K562 (cell line): ENCODE measurements around the gene CD52. TPM values are rescaled to one million over a fixed set of nuclear protein-coding genes. Genes with fewer than 3 reads are reported as not detected.
A peak's percentile ranks its signal among the peaks of the same experiment; 100 is the strongest.

Experiments
- CBFA2T3 ChIP-seq: fragments of 450-650 bp; IDR thresholded peaks from 2 replicates; pipeline ENCODE4 v1.6.1; 2017
- EGR1 ChIP-seq: fragments of 450-650 bp; conservative IDR thresholded peaks from 2 replicates; pipeline ENCODE4 v1.6.1; 2017; ENCODE audit warnings: mild to moderate bottlenecking
- HMGN3 ChIP-seq: IDR thresholded peaks from 2 replicates; pipeline ENCODE4 v1.6.1; 2011; ENCODE audit warnings: borderline replicate concordance, low read depth, mild to moderate bottlenecking, mixed read lengths, low read length; ENCODE audit not compliant: insufficient read length; ENCODE audit errors: extremely low read depth
- KDM1A ChIP-seq, 2 experiments: fragments of 450-650 bp; IDR thresholded peaks; 2 replicates each; pipeline ENCODE4 v1.6.1; 2016; ENCODE audit warnings: mild to moderate bottlenecking in 2 of 2
- KLF10 ChIP-seq: fragments of 250-450 bp; sonication (Bioruptor Pico); IDR thresholded peaks from 2 replicates; pipeline ENCODE4 v1.6.1; 2021; ENCODE audit warnings: matching md5 sums
- LEF1 ChIP-seq: fragments of 450-650 bp; IDR thresholded peaks from 2 replicates; pipeline ENCODE4 v1.6.1; 2016; ENCODE audit warnings: mild to moderate bottlenecking
- MYC ChIP-seq, 2 experiments: fragments of 250-450 bp in 1 of 2; sonication (Bioruptor Pico) in 1 of 2; IDR thresholded peaks; 2 replicates each; pipeline versions ENCODE4 v1.5.1 to v1.6.1; 2012 to 2021; ENCODE audit warnings: low read depth in 2 of 2, borderline replicate concordance in 1 of 2, improper control_type of control experiment in 1 of 2, low read length in 1 of 2, mild to moderate bottlenecking in 1 of 2, moderate library complexity in 1 of 2
- PHTF2 ChIP-seq: fragments of 250-450 bp; sonication (Bioruptor Pico); IDR thresholded peaks from 2 replicates; pipeline ENCODE4 v1.5.0; 2021; ENCODE audit warnings: mild to moderate bottlenecking
- RBFOX2 ChIP-seq: fragments of 200-400 bp; formaldehyde crosslinking; IDR thresholded peaks from 2 replicates; pipeline ENCODE4 v1.6.1; 2017; ENCODE audit warnings: low read depth, mild to moderate bottlenecking, low read length, moderate library complexity
- STAT6 ChIP-seq: sonication (generic); formaldehyde crosslinking; IDR thresholded peaks from 2 replicates; pipeline ENCODE4 v1.8.1; 2023; ENCODE audit warnings: mild to moderate bottlenecking, missing genetic modification reagents
- SUPT5H ChIP-seq: fragments of 450-650 bp; IDR thresholded peaks from 2 replicates; pipeline ENCODE4 v1.6.1; 2016
- THRB ChIP-seq: fragments of 450-650 bp; formaldehyde crosslinking; conservative IDR thresholded peaks from 2 replicates; pipeline ENCODE4 v1.4.0; 2022; ENCODE audit warnings: mild to moderate bottlenecking, missing genetic modification characterization
- ZNF165 ChIP-seq: fragments of 250-450 bp; sonication (Bioruptor Pico); IDR thresholded peaks from 2 replicates; pipeline ENCODE4 v1.4.0; 2020; ENCODE audit warnings: borderline replicate concordance
- ZNF785 ChIP-seq: fragments of 250-450 bp; sonication (Bioruptor Pico); IDR thresholded peaks from 2 replicates; pipeline ENCODE4 v1.4.0; 2020; ENCODE audit warnings: mild to moderate bottlenecking
- polyA plus RNA-seq, 8 experiments: library from polyadenylated mRNA; depleted of rRNA in 4 of 8; stranded (reverse) in 5 of 8; unstranded in 3 of 8; fragments of >200 nt; fragmentation: Nextera tagmentation in 2 of 8; fragmentation: Illumina TruSeq in 1 of 8; extraction: Ambion mirVana in 2 of 8; extraction: Trizol in 1 of 8; gene quantifications; 2 replicates each; pipeline versions ENCODE4 v1.2.1 to v1.2.3, GENCODE V29; 2011 to 2014; ENCODE audit warnings: inconsistent platforms in 1 of 8, missing spikeins in 1 of 8
- total RNA-seq, 7 experiments: library from RNA; depleted of rRNA in 6 of 7; stranded (reverse); fragments of >200 nt in 6 of 7; fragmentation: Illumina TruSeq in 2 of 7; extraction: Trizol in 2 of 7; gene quantifications; 2 replicates each; pipeline versions ENCODE4 v1.2.1 to v1.2.3, GENCODE V29; 2011 to 2021; ENCODE audit warnings: low replicate concordance in 1 of 7
- TF ChIP-seq, protein P1 (sequence below), 2 experiments: fragments of 450-650 bp; IDR thresholded peaks; 2 replicates each; pipeline ENCODE4 v1.6.1; 2018; ENCODE audit warnings: mild to moderate bottlenecking in 2 of 2, low read depth in 1 of 2; ENCODE audit not compliant: partially characterized antibody in 2 of 2
- TF ChIP-seq, protein P2 (sequence below): sonication (generic); formaldehyde crosslinking; IDR thresholded peaks from 2 replicates; pipeline ENCODE4 v1.8.1; 2023; ENCODE audit warnings: mild to moderate bottlenecking, missing genetic modification reagents
- TF ChIP-seq, protein P3 (sequence below): fragments of 250-450 bp; sonication (Bioruptor Pico); IDR thresholded peaks from 2 replicates; pipeline ENCODE4 v1.8.0; 2022; ENCODE audit warnings: moderate library complexity, mild to moderate bottlenecking, inconsistent platforms

The CD52 gene
- total and polyA plus RNA-seq, 9 of the 15 experiments (the other 6 are each of a cell fraction or from before 2014, with no cell fraction given): 34.9 to 488 (median 173) TPM

- TF ChIP-seq EGR1 (peak; percentile 71), HMGN3 (peak; percentile 29), RBFOX2 (peak; percentile 57), PHTF2 (CRISPR knock-in tag) (no peak), ZNF785 (CRISPR knock-in tag) (no peak), CBFA2T3 (no peak), SUPT5H (peak; percentile 42), MYC (IDR thresholded peaks at IDR 0.05; ENCODE audit: low read depth, low read length) (no peak), MYC (CRISPR knock-in tag; IDR thresholded peaks at IDR 0.05; ENCODE audit: borderline replicate concordance, low read depth) (no peak), STAT6 (CRISPR knock-in tag) (no peak), LEF1 (no peak), THRB (CRISPR knock-in tag) (no peak), KDM1A (IDR thresholded peaks at IDR 0.05) (no peak), KLF10 (CRISPR knock-in tag) (no peak), ZNF165 (CRISPR knock-in tag) (no peak)
- TF ChIP-seq, protein P1, sequence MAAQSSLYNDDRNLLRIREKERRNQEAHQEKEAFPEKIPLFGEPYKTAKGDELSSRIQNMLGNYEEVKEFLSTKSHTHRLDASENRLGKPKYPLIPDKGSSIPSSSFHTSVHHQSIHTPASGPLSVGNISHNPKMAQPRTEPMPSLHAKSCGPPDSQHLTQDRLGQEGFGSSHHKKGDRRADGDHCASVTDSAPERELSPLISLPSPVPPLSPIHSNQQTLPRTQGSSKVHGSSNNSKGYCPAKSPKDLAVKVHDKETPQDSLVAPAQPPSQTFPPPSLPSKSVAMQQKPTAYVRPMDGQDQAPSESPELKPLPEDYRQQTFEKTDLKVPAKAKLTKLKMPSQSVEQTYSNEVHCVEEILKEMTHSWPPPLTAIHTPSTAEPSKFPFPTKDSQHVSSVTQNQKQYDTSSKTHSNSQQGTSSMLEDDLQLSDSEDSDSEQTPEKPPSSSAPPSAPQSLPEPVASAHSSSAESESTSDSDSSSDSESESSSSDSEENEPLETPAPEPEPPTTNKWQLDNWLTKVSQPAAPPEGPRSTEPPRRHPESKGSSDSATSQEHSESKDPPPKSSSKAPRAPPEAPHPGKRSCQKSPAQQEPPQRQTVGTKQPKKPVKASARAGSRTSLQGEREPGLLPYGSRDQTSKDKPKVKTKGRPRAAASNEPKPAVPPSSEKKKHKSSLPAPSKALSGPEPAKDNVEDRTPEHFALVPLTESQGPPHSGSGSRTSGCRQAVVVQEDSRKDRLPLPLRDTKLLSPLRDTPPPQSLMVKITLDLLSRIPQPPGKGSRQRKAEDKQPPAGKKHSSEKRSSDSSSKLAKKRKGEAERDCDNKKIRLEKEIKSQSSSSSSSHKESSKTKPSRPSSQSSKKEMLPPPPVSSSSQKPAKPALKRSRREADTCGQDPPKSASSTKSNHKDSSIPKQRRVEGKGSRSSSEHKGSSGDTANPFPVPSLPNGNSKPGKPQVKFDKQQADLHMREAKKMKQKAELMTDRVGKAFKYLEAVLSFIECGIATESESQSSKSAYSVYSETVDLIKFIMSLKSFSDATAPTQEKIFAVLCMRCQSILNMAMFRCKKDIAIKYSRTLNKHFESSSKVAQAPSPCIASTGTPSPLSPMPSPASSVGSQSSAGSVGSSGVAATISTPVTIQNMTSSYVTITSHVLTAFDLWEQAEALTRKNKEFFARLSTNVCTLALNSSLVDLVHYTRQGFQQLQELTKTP (IDR thresholded peaks at IDR 0.05; ENCODE audit: low read depth in 1 of 2, partially characterized antibody in 2 of 2): no peak
- TF ChIP-seq, protein P2, sequence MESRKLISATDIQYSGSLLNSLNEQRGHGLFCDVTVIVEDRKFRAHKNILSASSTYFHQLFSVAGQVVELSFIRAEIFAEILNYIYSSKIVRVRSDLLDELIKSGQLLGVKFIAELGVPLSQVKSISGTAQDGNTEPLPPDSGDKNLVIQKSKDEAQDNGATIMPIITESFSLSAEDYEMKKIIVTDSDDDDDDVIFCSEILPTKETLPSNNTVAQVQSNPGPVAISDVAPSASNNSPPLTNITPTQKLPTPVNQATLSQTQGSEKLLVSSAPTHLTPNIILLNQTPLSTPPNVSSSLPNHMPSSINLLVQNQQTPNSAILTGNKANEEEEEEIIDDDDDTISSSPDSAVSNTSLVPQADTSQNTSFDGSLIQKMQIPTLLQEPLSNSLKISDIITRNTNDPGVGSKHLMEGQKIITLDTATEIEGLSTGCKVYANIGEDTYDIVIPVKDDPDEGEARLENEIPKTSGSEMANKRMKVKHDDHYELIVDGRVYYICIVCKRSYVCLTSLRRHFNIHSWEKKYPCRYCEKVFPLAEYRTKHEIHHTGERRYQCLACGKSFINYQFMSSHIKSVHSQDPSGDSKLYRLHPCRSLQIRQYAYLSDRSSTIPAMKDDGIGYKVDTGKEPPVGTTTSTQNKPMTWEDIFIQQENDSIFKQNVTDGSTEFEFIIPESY: 0 out of 2 replicates have a peak, but pooled peaks have one; percentile 10
- TF ChIP-seq, protein P3, sequence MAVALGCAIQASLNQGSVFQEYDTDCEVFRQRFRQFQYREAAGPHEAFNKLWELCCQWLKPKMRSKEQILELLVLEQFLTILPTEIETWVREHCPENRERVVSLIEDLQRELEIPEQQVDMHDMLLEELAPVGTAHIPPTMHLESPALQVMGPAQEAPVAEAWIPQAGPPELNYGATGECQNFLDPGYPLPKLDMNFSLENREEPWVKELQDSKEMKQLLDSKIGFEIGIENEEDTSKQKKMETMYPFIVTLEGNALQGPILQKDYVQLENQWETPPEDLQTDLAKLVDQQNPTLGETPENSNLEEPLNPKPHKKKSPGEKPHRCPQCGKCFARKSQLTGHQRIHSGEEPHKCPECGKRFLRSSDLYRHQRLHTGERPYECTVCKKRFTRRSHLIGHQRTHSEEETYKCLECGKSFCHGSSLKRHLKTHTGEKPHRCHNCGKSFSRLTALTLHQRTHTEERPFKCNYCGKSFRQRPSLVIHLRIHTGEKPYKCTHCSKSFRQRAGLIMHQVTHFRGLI (CRISPR knock-in tag): no peak
Observed at GRCh38 chr1:26282401-26282918, 35.3 kb upstream of the CD52 start (continued).
